Kidney glomerular epithelial cell (primary cell): Measurements from ENCODE around the gene TMEM135.

Experiments used
- DNase-seq: peaks from one replicate; lab custom pipeline; 2025; lab: John Stamatoyannopoulos, UW

Gene TMEM135

DNA sequence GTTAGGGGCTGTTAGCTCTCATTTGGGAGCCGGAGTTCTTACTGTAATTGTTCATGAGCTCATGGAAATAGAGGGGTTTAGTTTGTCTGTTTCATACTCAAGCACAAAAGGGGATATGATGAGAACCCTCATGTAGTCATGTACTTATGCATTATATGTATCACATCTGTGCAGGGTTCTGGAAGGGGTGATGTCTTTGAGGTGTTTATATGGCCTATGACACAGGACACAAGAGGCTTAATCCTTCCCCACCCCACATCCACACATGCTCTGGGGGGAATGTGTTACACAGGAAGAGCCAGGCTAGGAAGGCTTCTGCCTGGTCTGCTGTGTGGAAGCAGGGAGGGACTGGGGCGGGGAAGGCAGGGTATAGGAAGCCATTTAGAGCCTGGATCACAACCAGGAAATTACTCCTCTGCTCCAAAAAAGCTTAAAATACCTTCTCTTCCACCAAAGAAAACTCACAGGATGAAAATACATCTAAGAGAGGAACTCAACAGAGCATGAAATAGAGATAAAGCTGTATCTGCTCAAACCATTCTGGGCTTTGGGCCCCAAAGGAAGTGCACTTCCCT, 316.1 kb downstream of the TMEM135 start:
- no peak for DNase-seq

- no peak for DNase-seq
Observed at GRCh38 chr11:87355596-87355995, 317.9 kb downstream of the TMEM135 start.

DNA sequence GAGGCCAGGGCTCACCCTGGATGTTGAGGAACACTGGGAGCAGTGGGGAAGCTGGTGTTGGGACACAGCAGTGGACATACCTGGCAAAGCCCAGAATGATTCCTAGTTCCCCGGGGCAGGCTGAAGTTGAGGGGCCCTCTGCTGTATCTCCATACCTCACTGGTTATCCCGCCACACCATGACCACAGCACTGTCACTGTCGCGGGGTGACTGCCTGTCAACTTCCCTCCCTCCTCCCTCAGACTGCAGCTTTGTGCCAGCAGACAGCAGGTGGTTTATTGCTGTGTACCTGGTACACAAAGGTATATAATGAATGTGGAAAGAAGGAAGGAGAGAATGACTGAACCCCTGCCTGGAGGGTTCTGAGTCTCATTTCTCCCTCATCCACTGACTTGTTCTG, 318.7 kb downstream of the TMEM135 start:
- no peak for DNase-seq

DNA sequence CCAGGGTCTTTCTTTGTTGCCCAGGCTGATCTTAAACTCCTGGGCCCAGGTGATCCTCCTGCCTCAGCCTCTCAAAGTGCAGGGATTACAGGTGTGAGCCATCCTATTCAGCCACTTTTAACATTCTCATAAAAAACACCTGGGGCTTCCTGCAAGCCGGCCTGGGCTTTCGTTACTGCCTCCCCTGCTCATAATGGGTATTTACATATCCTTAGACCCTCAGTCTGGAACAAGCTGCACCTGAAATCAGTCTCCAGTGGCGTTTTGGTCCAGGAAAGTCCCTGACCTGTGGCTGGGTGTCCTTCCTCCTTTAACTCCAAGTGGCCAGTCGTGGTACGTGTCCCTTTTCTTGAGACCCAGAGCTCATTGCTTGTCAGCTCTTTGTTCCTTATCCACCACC, 320.7 kb downstream of the TMEM135 start:
- no peak for DNase-seq

DNA sequence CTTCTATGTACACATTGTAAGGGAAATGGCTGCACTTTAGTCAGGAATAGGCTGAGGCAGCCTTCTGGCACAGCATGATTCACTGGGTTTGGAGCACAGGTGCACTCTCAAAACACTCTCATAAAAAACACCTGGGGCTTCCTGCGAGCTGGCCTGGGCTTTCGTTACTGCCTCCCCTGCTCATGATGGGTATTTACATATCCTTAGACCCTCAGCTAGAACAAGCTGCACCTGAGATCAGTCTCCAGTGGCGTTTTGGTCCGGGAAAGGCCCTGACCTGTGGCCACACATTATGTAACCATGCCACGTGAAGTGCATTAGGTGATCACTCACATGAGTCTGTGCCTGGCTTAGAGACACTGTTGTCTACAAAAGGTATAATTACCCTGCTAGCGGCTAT, 321.7 kb downstream of the TMEM135 start:
- no peak for DNase-seq

- no peak for DNase-seq
Observed at GRCh38 chr11:87361891-87362290, 324.2 kb downstream of the TMEM135 start.

DNA sequence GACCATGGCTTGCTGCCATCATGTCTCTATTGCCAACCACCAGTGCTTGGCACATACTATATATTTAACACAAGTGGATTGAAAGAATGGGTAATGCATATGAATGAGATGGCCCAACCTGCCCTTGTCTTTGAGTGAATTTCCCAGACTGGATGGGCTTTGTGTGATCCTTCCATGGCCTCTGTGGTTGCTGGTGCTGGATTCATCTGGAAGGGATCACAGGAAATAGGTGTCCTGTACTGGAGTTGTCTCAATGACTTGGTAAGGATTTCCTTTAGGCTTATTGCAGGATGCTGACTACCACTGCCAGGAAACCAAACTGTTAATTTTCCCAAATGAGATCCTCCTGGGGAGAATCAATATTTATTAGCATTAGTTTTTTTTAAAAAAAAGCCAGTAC, 328.6 kb downstream of the TMEM135 start:
- DNase-seq: no peak

GRCh38 chr11:87366763-87367405, 329.1 kb downstream of the TMEM135 start:
- no peak for DNase-seq

DNA sequence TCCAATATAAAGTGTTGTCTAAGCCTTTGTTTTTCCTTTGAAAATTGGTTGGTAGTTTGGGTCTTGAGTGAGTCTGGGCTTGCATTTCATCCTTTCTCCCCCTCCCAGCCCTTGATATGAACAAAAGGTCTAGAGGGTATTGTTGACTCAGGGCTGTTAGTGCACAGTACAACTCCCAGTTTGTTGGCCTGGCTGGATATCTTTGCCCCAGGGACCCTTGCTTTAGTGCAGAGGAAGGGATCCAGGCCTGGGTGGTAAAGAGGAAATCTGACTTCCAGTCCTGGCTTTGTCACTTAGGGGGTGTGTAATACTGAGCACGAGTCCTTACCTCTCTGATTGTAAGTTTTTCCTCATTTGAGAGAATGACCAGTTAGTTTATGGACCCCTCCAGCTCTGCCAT, 330.4 kb downstream of the TMEM135 start:
- no peak for DNase-seq

DNA sequence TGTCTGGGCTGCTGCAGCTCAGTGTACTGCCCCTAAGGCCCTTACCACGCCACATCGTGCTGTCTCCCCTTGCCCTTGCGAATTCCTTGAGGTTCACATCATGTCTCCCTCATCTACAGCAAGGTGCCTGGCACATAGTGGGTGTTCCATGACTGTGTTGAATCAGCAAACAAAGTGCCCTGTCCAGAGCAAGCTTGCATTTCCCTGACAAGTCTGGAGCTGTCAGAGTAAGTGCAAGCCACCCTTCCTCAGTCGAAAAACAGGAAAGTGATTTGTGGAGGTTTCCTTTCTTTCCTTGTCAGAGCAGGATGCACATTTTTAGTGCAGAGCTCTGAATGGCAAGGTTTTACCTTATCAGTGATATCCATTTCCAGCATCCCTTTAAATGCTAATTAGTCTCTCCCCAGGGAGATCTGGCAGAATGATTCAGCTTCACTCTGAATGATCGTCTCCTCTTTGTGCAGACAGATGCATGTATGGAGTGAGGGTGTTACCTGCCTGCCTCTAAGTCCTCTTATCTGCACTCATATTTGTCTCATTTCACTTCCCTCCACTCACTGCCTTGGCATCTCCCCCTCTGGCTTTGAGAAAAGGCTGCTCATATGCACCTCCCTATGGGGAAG, 331.2 kb downstream of the TMEM135 start:
- DNase-seq: peak; percentile 11

DNA sequence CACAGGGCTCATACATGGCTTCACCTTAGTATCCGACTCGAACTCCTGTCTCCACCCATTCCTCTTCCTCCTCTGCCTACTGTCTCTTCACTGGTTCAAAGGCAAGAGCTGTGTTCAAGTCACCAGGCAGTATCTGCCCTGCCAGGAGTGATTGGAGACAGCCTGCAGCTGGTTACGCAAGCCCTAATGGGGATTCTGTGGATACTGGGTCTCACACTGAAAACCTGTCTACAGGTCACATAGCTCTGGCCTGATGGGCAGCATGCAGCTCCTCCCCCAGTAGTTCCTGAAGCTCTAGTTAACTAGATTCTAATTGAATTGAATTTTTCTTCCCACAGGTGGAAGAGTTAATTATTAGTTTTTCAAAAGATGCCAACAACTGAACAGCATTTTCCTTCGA, 332.2 kb downstream of the TMEM135 start:
- DNase-seq: no peak

- DNase-seq: no peak
Observed at GRCh38 chr11:87372065-87372464, 334.3 kb downstream of the TMEM135 start.
